ENCODE measurements around the gene LYPD6B. TPM values are rescaled to one million over a fixed set of nuclear protein-coding genes. Genes with fewer than 3 reads are reported as not detected.

Gene LYPD6B
- total RNA-seq, 1 donor from 2014 or later = not detected

- no peaks in the 10 kb centered on the region for H3K4me1 Mint-ChIP-seq
- no peaks in the 10 kb centered on the region for H3K27me3 Mint-ChIP-seq
- H3K9me3 Mint-ChIP-seq = no peaks in the 10 kb centered on the region
- no peaks in the 10 kb centered on the region for H3K36me3 Mint-ChIP-seq (ENCODE audit: low read depth)
- intact Hi-C loops (cut with micrococcal nuclease) = no loop called here
- H3K27ac Mint-ChIP-seq = no peak overlapping the region
- no peak overlapping the region for H3K4me3 Mint-ChIP-seq
- DNase-seq = no peak
Observed at GRCh38 chr2:149189769-149190168, 151.3 kb downstream of the LYPD6B start.

- intact Hi-C loops (cut with micrococcal nuclease) = no loop called here
- DNase-seq = no peak
- H3K4me3 Mint-ChIP-seq = no peak overlapping the region
- no peaks in the 10 kb centered on the region for H3K9me3 Mint-ChIP-seq
- H3K36me3 Mint-ChIP-seq (ENCODE audit: low read depth) = no peaks in the 10 kb centered on the region
- no peaks in the 10 kb centered on the region for H3K4me1 Mint-ChIP-seq
- no peak overlapping the region for H3K27ac Mint-ChIP-seq
- H3K27me3 Mint-ChIP-seq = no peaks in the 10 kb centered on the region
Observed at GRCh38 chr2:149191915-149192314, 153.4 kb downstream of the LYPD6B start.

GRCh38 chr2:149192427-149192826, 153.9 kb downstream of the LYPD6B start:
- intact Hi-C loops (cut with micrococcal nuclease) = no loop called here
- Mint-ChIP-seq H3K27me3 (no peaks in the 10 kb centered on the region), H3K4me3 (no peak overlapping the region), H3K27ac (no peak overlapping the region), H3K4me1 (no peaks in the 10 kb centered on the region), H3K9me3 (no peaks in the 10 kb centered on the region), H3K36me3 (ENCODE audit: low read depth) (no peaks in the 10 kb centered on the region)
- DNase-seq = no peak

- Mint-ChIP-seq H3K36me3 (ENCODE audit: low read depth) (no peaks in the 10 kb centered on the region), H3K4me1 (no peaks in the 10 kb centered on the region), H3K27ac (no peak overlapping the region), H3K9me3 (no peaks in the 10 kb centered on the region), H3K4me3 (no peak overlapping the region), H3K27me3 (no peaks in the 10 kb centered on the region)
- no peak for DNase-seq
- intact Hi-C loops (cut with micrococcal nuclease) = no loop called here
Observed at GRCh38 chr2:149200109-149200520, 161.6 kb downstream of the LYPD6B start.

- Mint-ChIP-seq H3K36me3 (ENCODE audit: low read depth) (no peaks in the 10 kb centered on the region), H3K27me3 (no peaks in the 10 kb centered on the region), H3K27ac (no peak overlapping the region), H3K9me3 (no peaks in the 10 kb centered on the region), H3K4me1 (no peaks in the 10 kb centered on the region), H3K4me3 (no peak overlapping the region)
- intact Hi-C loops (cut with micrococcal nuclease) = no loop called here
- no peak for DNase-seq
Observed at GRCh38 chr2:149204686-149205085, 166.2 kb downstream of the LYPD6B start.

- intact Hi-C loops (cut with micrococcal nuclease) = no loop called here
- no peaks in the 10 kb centered on the region for H3K27me3 Mint-ChIP-seq
- H3K27ac Mint-ChIP-seq = no peak overlapping the region
- H3K4me3 Mint-ChIP-seq = no peak overlapping the region
- no peaks in the 10 kb centered on the region for H3K9me3 Mint-ChIP-seq
- no peaks in the 10 kb centered on the region for H3K36me3 Mint-ChIP-seq (ENCODE audit: low read depth)
- H3K4me1 Mint-ChIP-seq = no peaks in the 10 kb centered on the region
- DNase-seq = no peak
Observed at GRCh38 chr2:149205143-149205542, 166.6 kb downstream of the LYPD6B start.

- no peak for DNase-seq
- Mint-ChIP-seq H3K27me3 (no peaks in the 10 kb centered on the region), H3K4me3 (no peak overlapping the region), H3K27ac (no peak overlapping the region), H3K9me3 (no peaks in the 10 kb centered on the region), H3K36me3 (ENCODE audit: low read depth) (no peaks in the 10 kb centered on the region), H3K4me1 (no peaks in the 10 kb centered on the region)
- intact Hi-C loops (cut with micrococcal nuclease) = no loop called here
Observed at GRCh38 chr2:149213764-149214493, 175.4 kb downstream of the LYPD6B start.

GRCh38 chr2:149218497-149218896, 180.0 kb downstream of the LYPD6B start:
- no peaks in the 10 kb centered on the region for H3K27me3 Mint-ChIP-seq
- intact Hi-C loops (cut with micrococcal nuclease) = no loop called here
- no peak for DNase-seq
- no peak overlapping the region for H3K4me3 Mint-ChIP-seq
- no peaks in the 10 kb centered on the region for H3K36me3 Mint-ChIP-seq (ENCODE audit: low read depth)
- no peaks in the 10 kb centered on the region for H3K4me1 Mint-ChIP-seq
- H3K27ac Mint-ChIP-seq = no peak overlapping the region
- no peaks in the 10 kb centered on the region for H3K9me3 Mint-ChIP-seq

GRCh38 chr2:149219856-149220255, 181.4 kb downstream of the LYPD6B start:
- Mint-ChIP-seq H3K27ac (no peak overlapping the region), H3K27me3 (peaks cover 2% of the 10 kb centered on the region), H3K4me1 (no peaks in the 10 kb centered on the region), H3K4me3 (no peak overlapping the region), H3K9me3 (no peaks in the 10 kb centered on the region), H3K36me3 (ENCODE audit: low read depth) (no peaks in the 10 kb centered on the region)
- no peak for DNase-seq
- intact Hi-C loops (cut with micrococcal nuclease) = no loop called here

- H3K4me3 Mint-ChIP-seq = no peak overlapping the region
- H3K9me3 Mint-ChIP-seq = no peaks in the 10 kb centered on the region
- H3K27me3 Mint-ChIP-seq = peaks cover 2% of the 10 kb centered on the region
- H3K36me3 Mint-ChIP-seq (ENCODE audit: low read depth) = no peaks in the 10 kb centered on the region
- intact Hi-C loops (cut with micrococcal nuclease) = no loop called here
- DNase-seq = no peak
- H3K27ac Mint-ChIP-seq = no peak overlapping the region
- no peaks in the 10 kb centered on the region for H3K4me1 Mint-ChIP-seq
Observed at GRCh38 chr2:149221002-149221401, 182.5 kb downstream of the LYPD6B start.

GRCh38 chr2:149221898-149222297, 183.4 kb downstream of the LYPD6B start:
- Mint-ChIP-seq H3K27ac (no peak overlapping the region), H3K4me1 (no peaks in the 10 kb centered on the region), H3K36me3 (ENCODE audit: low read depth) (no peaks in the 10 kb centered on the region), H3K27me3 (peaks cover 7% of the 10 kb centered on the region), H3K4me3 (no peak overlapping the region), H3K9me3 (no peaks in the 10 kb centered on the region)
- DNase-seq = no peak
- intact Hi-C loops (cut with micrococcal nuclease) = no loop called here

GRCh38 chr2:149223472-149224095, 185.1 kb downstream of the LYPD6B start:
- Mint-ChIP-seq H3K9me3 (no peaks in the 10 kb centered on the region), H3K27me3 (peaks cover 8% of the 10 kb centered on the region), H3K4me1 (no peaks in the 10 kb centered on the region), H3K36me3 (ENCODE audit: low read depth) (no peaks in the 10 kb centered on the region), H3K4me3 (no peak overlapping the region), H3K27ac (no peak overlapping the region)
- intact Hi-C loops (cut with micrococcal nuclease) = no loop called here
- no peak for DNase-seq

GRCh38 chr2:149224543-149224942, 186.0 kb downstream of the LYPD6B start:
- Mint-ChIP-seq H3K9me3 (no peaks in the 10 kb centered on the region), H3K27me3 (peaks cover 8% of the 10 kb centered on the region), H3K27ac (no peak overlapping the region), H3K36me3 (ENCODE audit: low read depth) (no peaks in the 10 kb centered on the region), H3K4me3 (no peak overlapping the region), H3K4me1 (no peaks in the 10 kb centered on the region)
- intact Hi-C loops (cut with micrococcal nuclease) = no loop called here
- no peak for DNase-seq

GRCh38 chr2:149225446-149225845, 186.9 kb downstream of the LYPD6B start:
- intact Hi-C loops (cut with micrococcal nuclease) = no loop called here
- no peak overlapping the region for H3K4me3 Mint-ChIP-seq
- H3K4me1 Mint-ChIP-seq = no peaks in the 10 kb centered on the region
- H3K27me3 Mint-ChIP-seq = peaks cover 8% of the 10 kb centered on the region
- H3K9me3 Mint-ChIP-seq = no peaks in the 10 kb centered on the region
- DNase-seq = no peak
- no peak overlapping the region for H3K27ac Mint-ChIP-seq
- H3K36me3 Mint-ChIP-seq (ENCODE audit: low read depth) = no peaks in the 10 kb centered on the region

GRCh38 chr2:149226790-149227189, 188.3 kb downstream of the LYPD6B start:
- Mint-ChIP-seq H3K36me3 (ENCODE audit: low read depth) (no peaks in the 10 kb centered on the region), H3K27me3 (peaks cover 8% of the 10 kb centered on the region), H3K4me1 (no peaks in the 10 kb centered on the region), H3K27ac (no peak overlapping the region), H3K4me3 (no peak overlapping the region), H3K9me3 (no peaks in the 10 kb centered on the region)
- intact Hi-C loops (cut with micrococcal nuclease) = no loop called here
- DNase-seq = no peak
